Mammary epithelial cell (primary cell): ENCODE results near the gene FBXL22.

ENCODE experiments used
- CTCF ChIP-seq, 2 donors: IDR thresholded peaks in 1 of 2; conservative IDR thresholded peaks in 1 of 2; 2 replicates each; pipeline ENCODE4 v1.5.1; 2011 to 2012; ENCODE audit warnings: inconsistent platforms in 2 of 2, low read length in 2 of 2, mild to moderate bottlenecking in 2 of 2, control low read depth in 1 of 2, low read depth in 1 of 2; ENCODE audit not compliant: insufficient read depth in 1 of 2; ENCODE audit errors: extremely low read depth in 1 of 2
- EZH2 ChIP-seq: IDR thresholded peaks from 2 replicates; pipeline ENCODE4 v1.6.1; 2012; ENCODE audit warnings: low read length, inconsistent platforms, borderline replicate concordance

GRCh38 chr15:63554337-63554927, 42.8 kb upstream of the FBXL22 start:
- TF ChIP-seq CTCF (conservative IDR thresholded peaks at IDR 0.05 in 1 of 2, IDR thresholded peaks at IDR 0.05 in 1 of 2; ENCODE audit: extremely low read depth in 1 of 2, insufficient read depth in 1 of 2, low read depth in 1 of 2, low read length in 2 of 2) (no peak), EZH2 (no peak)
